Endothelial cell of umbilical vein (primary cell): ENCODE measurements around the gene MT1G. TPM values are rescaled to one million over a fixed set of nuclear protein-coding genes. Genes with fewer than 3 reads are reported as not detected.

ENCODE experiments used
- BruUV-seq: library from RNA; stranded (reverse); fragments of 400-500 nt; replicated peaks from 2 replicates; lab custom pipeline; 2021; lab: Mats Ljungman, UMichigan
- CTCF ChIA-PET: fragments of 300-600, 350-600 bp; sonication (Branson Sonifier 250); formaldehyde crosslinking; loops from one replicate; lab custom pipeline; 2021; ENCODE audit warnings: antibody characterized with exemption, inconsistent platforms; lab: Charles Lee
- POLR2A ChIA-PET: fragments of 300-600, 350-600 bp; sonication (Branson Sonifier 250); formaldehyde crosslinking; loops from one replicate; lab custom pipeline; 2021; ENCODE audit warnings: antibody characterized with exemption, inconsistent platforms; lab: Charles Lee
- DNase-seq: peaks from one replicate; pipeline ENCODE4 v3.0.0-alpha.2; 2011; ENCODE audit warnings: low read depth, low spot score
- FAIRE-seq: peaks from 2 replicates; lab custom pipeline; 2011; peaks lifted over from hg19 to GRCh38; lab: Jason Lieb, UNC
- H2AFZ ChIP-seq: 2 replicates; pipeline ENCODE4 v1.6.0; 2012; ENCODE audit warnings: low read depth, low read length, control low read depth, inconsistent platforms
- H3K27ac ChIP-seq: 2 replicates; pipeline ENCODE4 v1.5.1; 2011; ENCODE audit warnings: low read depth, mild to moderate bottlenecking, control low read depth, low read length, moderate library complexity; ENCODE audit not compliant: insufficient read depth
- H3K27me3 ChIP-seq, 2 experiments: 2 replicates each; pipeline versions ENCODE4 v1.6.0 to v1.6.1; 2011; ENCODE audit warnings: low read length in 2 of 2, mixed read lengths in 1 of 2; ENCODE audit not compliant: control insufficient read depth in 2 of 2, insufficient read depth in 2 of 2
- H3K36me3 ChIP-seq, 2 experiments: 2 replicates in 1 of 2; 3 replicates in 1 of 2; pipeline ENCODE4 v1.5.1; 2011; ENCODE audit warnings: low read length in 2 of 2, mild to moderate bottlenecking in 1 of 2, moderate library complexity in 1 of 2; ENCODE audit not compliant: control insufficient read depth in 2 of 2, insufficient read depth in 2 of 2; ENCODE audit errors: extremely low read depth in 1 of 2
- H3K4me1 ChIP-seq: 3 replicates; pipeline ENCODE4 v1.5.1; 2011; ENCODE audit warnings: mild to moderate bottlenecking, low read length; ENCODE audit not compliant: control insufficient read depth, insufficient read depth; ENCODE audit errors: extremely low read depth
- H3K4me2 ChIP-seq: 2 replicates; pipeline ENCODE4 v1.6.1; 2011; ENCODE audit warnings: low read length, control low read depth, mixed read lengths; ENCODE audit not compliant: insufficient read depth
- H3K4me3 ChIP-seq, 3 experiments: fragments of 200-600 bp in 1 of 3; sonication (generic), shearing (Covaris generic) in 1 of 3; replicated peaks in 1 of 3; 2 replicates each; pipeline ENCODE4 v1.5.1; 2011 to 2016; ENCODE audit warnings: control low read depth in 3 of 3, low read length in 3 of 3, mild to moderate bottlenecking in 2 of 3, inconsistent platforms in 1 of 3, low read depth in 1 of 3, moderate library complexity in 1 of 3; ENCODE audit not compliant: insufficient read depth in 1 of 3
- H3K79me2 ChIP-seq: 2 replicates; pipeline ENCODE4 v1.6.0; 2012; ENCODE audit warnings: low read length, inconsistent platforms; ENCODE audit not compliant: control insufficient read depth, insufficient read depth
- H3K9ac ChIP-seq: replicated peaks from 2 replicates; pipeline ENCODE3; 2011; ENCODE audit warnings: low read length, control low read depth; ENCODE audit not compliant: insufficient read depth; ENCODE audit errors: extremely low read depth
- H3K9me1 ChIP-seq: replicated peaks from 3 replicates; pipeline ENCODE4 v1.6.0; 2011; ENCODE audit warnings: mild to moderate bottlenecking, low read length; ENCODE audit not compliant: control insufficient read depth, insufficient read depth; ENCODE audit errors: extremely low read depth
- H3K9me3 ChIP-seq: replicated peaks from 2 replicates; pipeline ENCODE4 v1.5.1; 2012; ENCODE audit warnings: low read length, inconsistent platforms; ENCODE audit not compliant: control insufficient read depth, insufficient read depth
- H4K20me1 ChIP-seq: replicated peaks from 2 replicates; pipeline ENCODE3; 2011; ENCODE audit warnings: mild to moderate bottlenecking, low read length; ENCODE audit not compliant: control insufficient read depth, insufficient read depth; ENCODE audit errors: extremely low read depth
- EZH2 ChIP-seq: IDR thresholded peaks from 2 replicates; pipeline ENCODE4 v1.6.1; 2012; ENCODE audit warnings: borderline replicate concordance, low read depth, mild to moderate bottlenecking, moderate library complexity, low read length, inconsistent platforms; ENCODE audit not compliant: severe bottlenecking
- FOS ChIP-seq: IDR thresholded peaks from 2 replicates; pipeline ENCODE4 v1.6.1; 2011; ENCODE audit warnings: mild to moderate bottlenecking, low read length, moderate library complexity, borderline replicate concordance; ENCODE audit not compliant: insufficient read depth
- GATA2 ChIP-seq: IDR thresholded peaks from 2 replicates; pipeline ENCODE4 v1.7.0; 2011; ENCODE audit warnings: low read depth, mild to moderate bottlenecking, moderate library complexity, mixed read lengths, low read length; ENCODE audit not compliant: insufficient read length, insufficient read depth
- JUN ChIP-seq: IDR thresholded peaks from 2 replicates; pipeline ENCODE4 v1.6.1; 2011; ENCODE audit warnings: borderline replicate concordance, low read depth; ENCODE audit not compliant: insufficient read length, insufficient read depth
- MYC ChIP-seq: IDR thresholded peaks from one replicate; pipeline ENCODE4 v1.6.1; 2011; ENCODE audit warnings: mild to moderate bottlenecking, low read depth, low read length
- POLR2A ChIP-seq: IDR thresholded peaks from 2 replicates; pipeline ENCODE4 v1.6.1; 2012; ENCODE audit warnings: low read depth, mild to moderate bottlenecking, control low read depth, low read length
- POLR2AphosphoS5 ChIP-seq: IDR thresholded peaks from 2 replicates; pipeline ENCODE4 v1.6.1; 2012; ENCODE audit warnings: low read depth, mild to moderate bottlenecking, control low read depth, low read length, moderate library complexity; ENCODE audit not compliant: insufficient read depth
- dilution Hi-C: fragments of 300-500 bp; cut with MboI; formaldehyde crosslinking; loops from one replicate; pipeline ENCODE4 v1.15.0; 2019; ENCODE audit warnings: low sequenced_read_pairs; ENCODE audit not compliant: extremely low pct_ligation_motif_present
- intact Hi-C: fragments of 100-400 bp; cut with micrococcal nuclease; formaldehyde crosslinking; loops from one replicate; pipeline ENCODE4 v1.10.0; 2022
- polyA plus RNA-seq, 4 experiments: library from polyadenylated mRNA; depleted of rRNA in 3 of 4; stranded (reverse) in 3 of 4; unstranded in 1 of 4; fragments of >200 nt; gene quantifications; 2 replicates each; pipeline versions ENCODE4 v1.2.1 to v1.2.3, GENCODE V29; 2011 to 2012; ENCODE audit warnings: missing spikeins in 1 of 4
- total RNA-seq: library from RNA; stranded (reverse); gene quantifications from 2 replicates; pipeline ENCODE4 v1.2.3, GENCODE V29; 2021
- TF ChIP-seq, protein P1 (sequence below): IDR thresholded peaks from 2 replicates; pipeline ENCODE4 v1.6.1; 2011; ENCODE audit not compliant: insufficient read depth, insufficient read length
- TF ChIP-seq, protein P2 (sequence below), 2 donors: IDR thresholded peaks; 1 replicate in 1 of 2; 2 replicates in 1 of 2; pipeline ENCODE4 v1.5.1; 2011; ENCODE audit warnings: low read length in 2 of 2, mild to moderate bottlenecking in 2 of 2, moderate library complexity in 2 of 2, control low read depth in 1 of 2, inconsistent platforms in 1 of 2, low read depth in 1 of 2; ENCODE audit not compliant: insufficient read depth in 1 of 2; ENCODE audit errors: extremely low read depth in 1 of 2

The MT1G gene
- total and polyA plus RNA-seq, 2 donors (not counting 3 experiments of a cell fraction or from before 2014, with no cell fraction given), result not detected

DNA sequence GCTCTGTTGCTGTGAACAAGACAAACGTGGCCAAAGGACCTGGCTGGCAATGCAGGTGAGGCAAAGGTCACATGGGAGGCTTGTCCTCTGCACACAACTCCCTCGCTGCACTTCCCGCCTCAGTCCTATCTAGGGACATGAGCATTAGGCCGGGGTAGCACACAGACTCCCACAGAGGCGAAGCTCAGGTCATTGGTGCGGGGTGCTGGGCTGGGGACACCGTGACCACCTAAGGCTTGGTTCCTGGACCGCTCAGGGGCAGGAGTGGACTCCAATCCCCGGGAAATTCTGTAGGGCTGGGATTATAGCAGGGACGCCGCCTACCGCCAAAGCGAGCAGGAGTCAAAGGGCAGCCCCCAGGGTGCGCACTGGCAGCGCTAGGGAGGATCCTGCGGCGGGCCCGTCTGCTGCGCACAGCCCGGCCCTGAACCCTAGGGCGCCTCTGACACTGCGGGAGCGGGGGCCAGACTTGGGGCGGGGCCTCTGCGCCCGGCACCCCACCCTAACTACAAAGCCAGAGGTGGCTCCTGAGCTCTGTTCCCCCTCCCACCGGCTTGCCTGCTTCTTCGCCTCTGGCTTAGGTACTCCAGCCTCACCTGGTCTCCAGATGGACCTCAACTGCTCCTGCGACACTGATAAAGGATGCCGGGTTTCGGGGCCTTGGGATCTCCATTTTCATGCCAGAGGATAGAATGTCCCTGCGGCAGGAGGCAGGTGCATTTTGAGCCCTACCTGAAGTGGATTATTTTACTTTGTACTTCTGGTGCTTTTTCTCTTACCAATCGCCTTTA is 20.0 kb downstream of the MT1G start:
- Histone ChIP-seq H3K79me2 (no peaks in the 10 kb centered on the region), H3K4me3 (no peak overlapping the region), H3K9me1 (no peaks in the 10 kb centered on the region), H3K4me2 (no peak overlapping the region), H3K36me3 (no peaks in the 10 kb centered on the region), H3K9me3 (no peaks in the 10 kb centered on the region), H4K20me1 (no peaks in the 10 kb centered on the region), H3K27ac (no peak overlapping the region), H3K9ac (no peak overlapping the region), H3K4me1 (peaks cover 7% of the 10 kb centered on the region), H3K27me3 (peaks cover 50 to 71% of the 10 kb centered on the region in 2 experiments), H2AFZ (no peak overlapping the region)
- dilution Hi-C loops (no loop called here), intact Hi-C loops (no loop called here)
- DNase-seq (no peak), FAIRE-seq (no peak)
- CTCF ChIA-PET, result no interaction called here
- BruUV-seq, result no TSS peak
- POLR2A ChIA-PET, result no interaction called here
- TF ChIP-seq JUN (no peak), POLR2A (no peak), EZH2 (peak; percentile 66)

DNA sequence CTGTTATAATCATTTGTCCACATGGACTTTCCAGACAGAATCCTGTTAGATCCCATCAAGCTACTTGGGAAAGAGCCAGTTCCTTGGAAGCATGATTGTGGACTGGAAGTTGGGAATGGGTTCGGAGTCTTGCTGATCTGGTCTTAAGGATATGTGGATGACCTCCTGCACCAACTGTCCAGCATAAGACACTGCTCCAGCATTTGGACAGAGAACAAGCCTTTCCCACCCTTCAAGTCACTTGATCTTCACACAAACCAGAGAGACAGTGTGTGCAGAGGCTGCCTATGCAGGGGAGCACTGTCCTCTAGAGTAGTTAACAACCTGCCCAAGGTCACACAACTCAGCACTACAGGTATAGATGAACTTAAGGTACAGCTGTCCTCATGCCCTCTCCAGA is 22.0 kb downstream of the MT1G start:
- BruUV-seq, result no TSS peak
- Histone ChIP-seq H2AFZ (no peak overlapping the region), H3K4me1 (peaks cover 8% of the 10 kb centered on the region), H3K9me1 (no peaks in the 10 kb centered on the region), H3K9me3 (no peaks in the 10 kb centered on the region), H4K20me1 (no peaks in the 10 kb centered on the region), H3K27me3 (peaks cover 44 to 69% of the 10 kb centered on the region in 2 experiments), H3K4me3 (no peak overlapping the region), H3K36me3 (no peaks in the 10 kb centered on the region), H3K9ac (no peak overlapping the region), H3K4me2 (no peak overlapping the region), H3K79me2 (no peaks in the 10 kb centered on the region), H3K27ac (no peak overlapping the region)
- CTCF ChIA-PET, result interaction anchor here (0.6 to 1.4 kb wide), 3 partner anchors 11 to 144 kb away, joined by 3 to 6 read pairs (median 3); partner anchors contain the start of gene MT1F
- POLR2A ChIA-PET, result no interaction called here
- intact Hi-C loops, result no loop called here
- FAIRE-seq (no peak), DNase-seq (no peak)
- TF ChIP-seq FOS (no peak), POLR2A (no peak), JUN (no peak), POLR2AphosphoS5 (no peak), GATA2 (no peak), MYC (no peak), EZH2 (no peak)
- TF ChIP-seq, protein P1, sequence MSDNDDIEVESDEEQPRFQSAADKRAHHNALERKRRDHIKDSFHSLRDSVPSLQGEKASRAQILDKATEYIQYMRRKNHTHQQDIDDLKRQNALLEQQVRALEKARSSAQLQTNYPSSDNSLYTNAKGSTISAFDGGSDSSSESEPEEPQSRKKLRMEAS, result no peak
- TF ChIP-seq, protein P2, sequence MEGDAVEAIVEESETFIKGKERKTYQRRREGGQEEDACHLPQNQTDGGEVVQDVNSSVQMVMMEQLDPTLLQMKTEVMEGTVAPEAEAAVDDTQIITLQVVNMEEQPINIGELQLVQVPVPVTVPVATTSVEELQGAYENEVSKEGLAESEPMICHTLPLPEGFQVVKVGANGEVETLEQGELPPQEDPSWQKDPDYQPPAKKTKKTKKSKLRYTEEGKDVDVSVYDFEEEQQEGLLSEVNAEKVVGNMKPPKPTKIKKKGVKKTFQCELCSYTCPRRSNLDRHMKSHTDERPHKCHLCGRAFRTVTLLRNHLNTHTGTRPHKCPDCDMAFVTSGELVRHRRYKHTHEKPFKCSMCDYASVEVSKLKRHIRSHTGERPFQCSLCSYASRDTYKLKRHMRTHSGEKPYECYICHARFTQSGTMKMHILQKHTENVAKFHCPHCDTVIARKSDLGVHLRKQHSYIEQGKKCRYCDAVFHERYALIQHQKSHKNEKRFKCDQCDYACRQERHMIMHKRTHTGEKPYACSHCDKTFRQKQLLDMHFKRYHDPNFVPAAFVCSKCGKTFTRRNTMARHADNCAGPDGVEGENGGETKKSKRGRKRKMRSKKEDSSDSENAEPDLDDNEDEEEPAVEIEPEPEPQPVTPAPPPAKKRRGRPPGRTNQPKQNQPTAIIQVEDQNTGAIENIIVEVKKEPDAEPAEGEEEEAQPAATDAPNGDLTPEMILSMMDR (IDR thresholded peaks at IDR 0.05; ENCODE audit: extremely low read depth in 1 of 2, insufficient read depth in 1 of 2, low read depth in 1 of 2, low read length in 2 of 2), result no peak
- dilution Hi-C loops, result no loop called here
